GM18505 (cell line): ENCODE measurements around the gene NFKB2.

Experiments
- ATAC-seq: cut with Tn5 transposase; IDR thresholded peaks from one replicate; pipeline ENCODE4 v1.9.1; 2021; ENCODE audit not compliant: unreplicated experiment
- POLR2A ChIP-seq: IDR thresholded peaks from 4 replicates; pipeline ENCODE4 v1.6.1; 2011; ENCODE audit warnings: borderline replicate concordance; ENCODE audit not compliant: insufficient read depth, insufficient read length; ENCODE audit errors: extremely low read depth

NFKB2 gene

DNA sequence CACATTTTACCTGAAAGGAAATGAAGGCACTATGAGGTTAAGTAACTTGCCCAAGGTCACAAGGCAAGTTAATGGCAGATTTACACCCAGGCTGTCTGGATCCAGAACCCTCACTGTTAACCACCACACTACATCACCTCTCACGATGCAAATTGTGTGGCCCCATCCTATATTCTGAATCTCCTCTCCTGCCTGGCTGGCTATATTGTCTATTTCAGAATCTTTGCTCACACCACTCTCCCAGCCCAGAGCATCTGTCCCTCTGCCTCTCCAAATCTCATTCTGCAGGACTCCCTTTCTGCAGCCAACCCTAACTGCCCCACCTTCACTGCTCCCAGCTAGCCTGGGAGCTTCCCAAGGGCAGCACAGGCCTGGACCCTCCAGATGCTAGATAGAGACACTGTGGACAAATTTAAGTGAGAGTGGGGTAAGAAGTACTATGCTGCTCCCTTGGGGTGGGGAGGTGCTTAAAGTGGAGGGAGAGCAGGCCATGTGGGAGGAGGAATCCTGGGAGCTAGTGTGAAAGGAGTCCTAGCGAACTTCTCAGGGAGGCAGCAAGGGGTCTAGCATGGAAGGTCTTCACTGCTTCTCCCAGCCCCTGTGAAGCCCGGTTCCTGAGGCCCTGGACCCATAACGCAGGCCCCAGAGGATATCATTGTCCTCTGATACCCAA lies 36.1 kb downstream of the NFKB2 start:
- no peak for TF ChIP-seq POLR2A
- no peak for ATAC-seq

DNA sequence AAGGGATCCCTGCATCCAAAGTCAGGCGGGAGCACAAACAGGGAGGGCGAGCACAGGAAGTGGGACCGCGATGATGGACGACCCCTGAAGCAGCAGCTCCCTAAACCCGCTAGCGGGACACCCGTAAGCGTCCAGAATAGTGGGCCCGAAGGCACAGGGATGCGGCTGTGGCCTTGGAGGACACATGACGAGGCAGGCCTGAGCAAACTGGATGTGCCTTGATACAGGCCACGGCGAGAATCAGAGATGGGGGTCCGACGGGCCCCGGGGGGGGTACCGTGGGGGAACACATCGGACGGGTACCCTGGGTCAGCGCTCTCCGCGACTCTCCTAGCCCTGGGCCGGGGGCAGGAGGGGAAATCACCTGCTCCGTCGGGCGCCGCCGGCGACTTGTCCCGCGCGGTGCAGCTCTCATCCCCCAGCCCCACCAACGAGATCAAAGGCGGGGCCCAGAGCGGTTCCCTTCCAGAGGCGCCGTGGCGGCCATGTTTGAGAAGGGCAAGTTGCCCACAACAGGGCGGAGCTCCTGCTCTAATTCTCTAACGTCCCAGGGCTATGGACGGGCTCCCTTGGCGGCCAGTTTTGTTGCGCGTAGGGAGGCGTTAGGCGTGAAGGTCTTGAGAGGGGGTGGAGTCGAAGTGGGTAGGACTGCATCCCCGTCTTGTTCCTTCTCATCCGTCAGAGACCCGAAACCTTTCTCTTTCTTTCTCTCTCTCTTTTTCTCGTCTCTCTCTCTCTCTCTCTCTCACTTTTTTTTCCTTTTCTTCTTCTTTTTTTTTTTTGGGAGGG lies 36.9 kb downstream of the NFKB2 start, which contains the start of gene CUEDC2:
TSS of gene CUEDC2 (minus strand) at position 413 of the 789 bp plus-strand sequence. CDS start 7,386 bp downstream, outside the sequence.
- peak; percentile 86 for ATAC-seq
- peak; percentile 75 for TF ChIP-seq POLR2A

DNA sequence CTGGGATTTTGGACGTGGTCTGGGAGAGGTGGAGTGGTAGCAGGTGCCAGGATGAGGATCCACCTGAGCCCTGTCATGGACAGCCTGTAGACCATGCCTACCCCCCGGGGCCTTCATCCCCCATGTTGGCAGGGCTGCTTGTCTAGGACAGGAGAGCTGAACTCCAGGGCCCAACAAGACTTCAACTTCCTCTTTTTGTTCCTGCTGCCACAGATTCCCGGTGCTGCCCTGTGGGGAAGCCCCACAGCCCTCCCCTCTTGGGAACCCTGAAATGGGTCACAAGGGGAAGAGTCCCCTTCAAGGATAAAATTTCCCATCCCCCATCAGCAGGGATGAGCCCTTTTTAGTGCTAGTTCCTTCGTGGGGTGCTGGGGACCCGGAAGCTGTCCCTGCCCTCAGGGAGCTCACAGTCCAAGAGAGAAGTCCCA lies 38.1 kb downstream of the NFKB2 start:
- no peak for ATAC-seq
- TF ChIP-seq POLR2A, result no peak

DNA sequence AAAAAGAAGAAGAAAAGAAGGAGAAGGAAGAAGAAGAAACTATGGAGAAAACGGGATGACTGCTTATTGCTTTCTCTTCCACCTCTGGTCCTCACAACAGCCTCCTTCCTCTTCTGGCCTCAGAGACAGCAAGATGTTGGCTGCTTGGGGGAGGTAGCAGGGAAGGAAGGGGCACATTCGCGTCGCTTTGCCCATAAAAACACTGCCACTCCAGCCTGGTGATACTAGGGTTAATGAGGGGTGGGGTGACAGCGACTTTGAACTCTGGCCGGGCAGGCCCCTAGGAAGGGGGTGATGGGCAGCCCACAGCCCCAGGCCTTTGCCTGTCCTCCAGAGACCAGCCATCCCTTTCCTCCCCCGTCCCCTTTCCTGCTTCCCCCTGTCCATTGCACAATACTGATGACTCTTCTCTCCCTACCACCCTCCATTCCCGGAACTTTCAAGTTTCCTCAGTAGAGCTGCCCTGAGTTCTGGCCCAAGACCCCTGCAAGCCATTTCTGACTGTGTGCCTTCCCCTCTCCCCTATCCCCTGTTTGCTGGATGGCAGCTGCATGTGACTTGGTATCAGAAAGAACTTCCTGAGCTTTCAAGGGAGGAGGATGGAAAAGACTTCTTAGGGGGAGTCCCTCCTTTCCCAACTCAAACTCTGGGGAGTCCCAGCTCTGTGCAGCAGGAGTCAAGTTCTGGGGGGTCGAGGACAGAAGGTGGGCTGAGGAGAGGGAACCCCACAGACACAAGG lies 39.1 kb downstream of the NFKB2 start:
- no peak for ATAC-seq

DNA sequence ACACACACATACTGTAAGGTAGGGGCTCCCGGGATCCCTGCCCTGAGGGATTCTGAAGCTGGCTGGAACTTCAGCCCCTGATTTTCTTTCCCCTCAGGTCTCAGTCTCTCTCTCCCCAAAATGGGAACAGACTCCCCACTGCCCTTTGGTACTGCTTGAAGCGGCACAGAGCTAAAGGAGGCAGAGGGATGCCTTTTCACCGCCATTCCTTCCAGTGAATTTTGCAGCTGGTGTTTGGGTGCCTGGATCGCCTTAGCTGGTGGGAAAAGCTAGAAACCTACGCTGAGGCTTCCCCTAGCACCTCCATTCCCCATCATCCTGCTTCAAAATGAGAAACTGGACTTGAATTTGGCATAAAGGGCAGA lies 39.6 kb downstream of the NFKB2 start:
- TF ChIP-seq POLR2A, result no peak
- no peak for ATAC-seq

More for the DNA sequence above, 39.1 kb downstream of the NFKB2 start:
- TF ChIP-seq POLR2A, result no peak

DNA sequence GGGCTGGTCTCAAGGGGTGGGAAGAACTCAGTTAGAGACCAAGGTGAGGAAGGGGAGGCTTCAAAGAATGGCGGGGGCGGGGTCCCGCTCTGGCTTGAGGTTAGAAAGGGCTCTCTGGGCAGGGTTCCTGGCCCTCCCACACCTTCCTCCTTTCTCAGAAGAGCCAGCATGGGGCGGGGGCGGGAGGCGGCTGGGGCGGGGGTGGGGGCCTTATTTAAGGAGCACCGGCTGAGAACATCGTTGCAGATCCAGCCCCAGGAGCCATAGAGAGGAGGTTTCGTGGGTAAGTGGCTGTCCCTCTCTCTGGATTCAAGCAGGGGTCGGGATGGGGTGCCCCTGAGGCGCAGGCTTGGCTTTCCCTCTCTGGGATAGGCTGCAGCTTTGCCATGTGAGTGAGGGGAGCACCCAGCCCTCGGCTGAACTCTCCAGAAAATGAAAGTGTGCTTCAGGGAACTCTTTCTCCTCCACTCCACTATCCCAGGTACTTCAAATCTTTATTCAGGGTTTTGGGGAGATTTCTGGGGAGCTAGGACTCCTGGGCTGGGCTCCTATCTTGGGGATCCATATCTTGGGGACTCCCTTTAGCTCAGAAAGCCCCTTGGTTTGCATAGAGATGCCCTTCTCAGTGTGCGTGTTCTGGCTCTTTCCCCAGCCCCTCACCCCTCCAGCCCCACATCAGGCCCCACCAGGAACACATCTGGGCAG lies 40.2 kb downstream of the NFKB2 start:
- peak; percentile 79 for TF ChIP-seq POLR2A
- ATAC-seq, result no peak

DNA sequence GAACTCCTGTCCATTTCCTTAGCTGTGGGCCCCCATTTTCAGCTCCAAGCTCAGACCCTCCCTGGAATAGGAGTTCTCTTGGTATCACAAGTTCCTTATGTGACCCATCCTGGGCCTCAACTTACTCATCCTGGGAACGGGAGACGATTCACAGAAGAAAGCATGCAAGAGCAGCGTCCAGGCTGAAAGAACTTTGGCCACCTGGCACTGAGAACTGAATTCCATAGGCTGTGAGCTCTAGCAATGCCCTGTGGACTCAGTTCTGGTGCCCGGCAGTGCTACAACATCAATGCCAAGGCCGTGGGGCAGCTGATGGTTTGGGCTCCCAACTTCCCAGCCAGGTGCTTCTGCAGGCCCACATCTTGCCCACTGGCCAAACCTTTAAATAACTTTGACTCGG lies 40.8 kb downstream of the NFKB2 start:
- no peak for ATAC-seq

DNA sequence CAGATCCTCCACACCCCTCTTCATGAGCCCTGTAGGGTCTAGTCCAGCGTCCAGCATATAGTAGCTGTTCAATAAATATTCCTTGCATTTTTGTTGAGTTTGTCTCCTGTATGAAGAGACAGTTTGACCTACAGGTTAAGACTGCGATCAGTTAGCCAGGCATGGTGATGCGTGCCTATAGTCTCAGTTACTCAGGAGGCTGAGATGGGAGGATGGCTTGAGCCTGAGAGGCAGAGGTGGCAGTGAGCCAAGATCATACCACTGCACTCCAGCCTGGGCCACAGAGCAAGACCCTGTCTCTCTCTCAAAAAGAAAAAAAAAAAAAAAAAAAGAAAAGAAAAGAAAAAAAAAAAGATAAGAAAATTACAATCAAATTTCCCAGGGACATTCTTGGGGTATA lies 42.0 kb downstream of the NFKB2 start:
- ATAC-seq, result no peak
- no peak for TF ChIP-seq POLR2A

More for the DNA sequence above, 40.8 kb downstream of the NFKB2 start:
- TF ChIP-seq POLR2A, result no peak

DNA sequence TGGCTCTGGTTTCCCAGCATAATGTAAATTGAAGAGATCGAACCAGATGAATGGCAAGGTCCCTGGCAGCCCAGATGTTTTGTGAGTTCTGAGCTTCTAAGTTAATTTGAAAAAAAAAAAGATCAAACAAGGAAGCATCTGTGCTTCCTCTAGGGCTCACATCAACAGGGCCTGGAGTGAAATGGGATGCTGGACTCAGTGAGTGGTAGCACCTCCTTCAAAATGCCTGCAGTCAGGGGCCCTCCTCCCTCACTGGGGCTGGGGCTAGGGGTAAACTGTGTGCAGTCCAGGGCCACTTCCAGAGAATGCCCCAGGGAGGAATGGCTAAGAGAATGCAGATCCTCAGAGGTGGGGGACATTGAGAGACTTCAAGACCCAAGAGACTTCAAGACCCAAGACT lies 42.9 kb downstream of the NFKB2 start:
- ATAC-seq, result no peak
- TF ChIP-seq POLR2A, result no peak

DNA sequence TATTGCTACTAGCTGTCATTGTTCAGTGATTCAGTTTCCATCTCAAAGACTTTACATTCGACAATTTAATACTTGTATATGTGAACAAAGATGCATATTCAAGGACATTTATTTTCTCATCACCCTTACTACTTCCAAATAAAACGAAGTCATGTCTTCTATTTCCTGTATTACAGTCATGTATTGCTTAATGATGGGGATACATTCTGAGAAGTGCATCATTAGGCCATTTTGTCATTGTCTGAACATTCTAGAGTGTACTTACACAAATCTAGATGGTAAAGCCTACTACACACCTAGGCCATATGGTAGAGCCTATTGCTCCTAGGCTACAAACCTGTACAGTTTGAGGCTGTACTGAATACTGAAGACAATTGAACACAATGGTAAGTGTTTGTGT lies 49.3 kb downstream of the NFKB2 start:
- ATAC-seq, result no peak
- TF ChIP-seq POLR2A, result no peak

DNA sequence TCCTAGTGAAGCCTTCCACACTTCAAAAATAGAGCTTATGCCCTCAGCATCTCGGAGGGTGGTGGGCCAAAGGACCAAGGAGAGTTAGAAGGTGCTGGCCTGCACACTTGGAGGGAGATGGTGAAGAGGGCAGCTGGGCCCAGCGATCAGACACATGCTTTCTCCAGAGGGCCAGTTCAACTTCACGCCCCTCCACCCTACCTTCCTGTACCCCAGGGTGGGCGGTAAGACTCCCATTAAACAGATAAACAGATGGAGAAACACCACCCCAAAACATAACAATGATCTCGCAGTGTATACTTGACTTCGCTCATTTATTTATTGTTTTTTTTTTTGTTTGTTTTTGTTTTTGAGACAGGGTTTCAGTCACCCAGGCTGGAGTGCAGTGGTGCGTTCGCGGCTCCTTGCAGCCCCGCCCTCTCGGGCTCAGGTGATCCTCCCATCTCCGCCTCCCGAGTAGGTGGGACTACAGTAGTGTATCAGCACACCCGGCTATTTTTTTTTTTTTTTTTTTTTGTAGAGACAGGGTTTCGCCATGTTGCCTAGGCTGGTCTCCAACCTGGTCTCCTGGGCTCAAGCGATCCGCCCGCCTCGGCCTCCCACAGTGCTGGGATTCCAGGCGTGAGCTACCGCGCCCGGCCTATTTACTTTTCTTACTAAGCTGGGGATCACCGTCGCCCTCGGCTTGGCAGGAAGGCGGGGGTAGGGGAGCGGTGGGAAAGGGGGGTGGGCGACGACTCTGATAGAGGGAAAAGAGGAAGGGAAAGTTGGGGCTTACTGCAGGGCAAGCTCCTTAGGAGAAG lies 54.0 kb downstream of the NFKB2 start:
- no peak for TF ChIP-seq POLR2A
- ATAC-seq, result peak; percentile 39

DNA sequence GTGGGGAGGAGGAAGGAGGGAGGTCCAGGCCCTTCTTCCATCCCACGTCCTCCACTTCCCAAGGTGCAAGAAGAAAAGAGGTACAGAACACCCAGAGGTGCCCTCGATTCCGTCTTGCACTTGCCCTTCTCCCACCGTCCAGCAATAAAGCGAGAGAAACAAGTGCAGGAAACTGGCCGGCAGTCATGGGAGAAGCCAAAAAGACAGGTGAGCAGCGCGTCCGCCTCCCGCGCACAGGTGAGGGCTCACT lies 54.5 kb downstream of the NFKB2 start:
- TF ChIP-seq POLR2A, result no peak
- ATAC-seq, result no peak

DNA sequence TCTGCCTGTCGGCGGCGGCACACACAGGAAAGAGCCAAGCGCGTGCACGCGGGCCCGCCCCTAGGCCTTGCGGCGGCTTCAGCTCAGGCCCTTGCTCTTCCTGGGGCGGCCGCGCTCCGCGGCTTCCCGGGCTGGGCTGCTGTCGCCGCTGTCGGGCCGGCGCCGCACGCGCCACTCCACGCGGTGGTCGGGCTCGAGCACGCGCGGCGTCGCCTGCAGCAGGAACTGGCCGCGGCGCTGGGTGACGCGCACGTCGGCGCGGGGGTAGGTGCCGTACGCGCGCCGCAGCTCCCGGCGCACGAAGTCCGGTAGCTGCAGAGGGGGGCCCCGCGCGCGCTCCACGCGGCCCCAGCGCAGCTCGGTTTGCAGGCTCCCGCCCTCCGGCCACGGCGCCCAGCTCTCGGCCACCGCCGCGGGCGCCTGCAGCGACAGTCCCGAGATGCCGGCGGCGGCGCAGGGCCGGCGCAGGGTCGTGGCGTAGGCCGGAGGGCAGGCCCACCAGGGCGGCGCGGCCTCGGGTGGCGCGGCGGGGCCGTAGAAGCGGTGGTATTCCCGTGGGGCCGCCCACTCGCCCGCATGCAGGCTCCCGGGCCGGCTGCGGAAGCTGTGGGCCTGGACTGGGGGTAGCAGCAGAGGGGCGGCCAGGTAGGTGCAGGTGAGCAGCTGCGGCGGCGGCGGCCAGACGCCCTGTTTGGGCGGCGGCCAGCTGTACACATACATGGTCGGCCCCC lies 55.0 kb downstream of the NFKB2 start:
- TF ChIP-seq POLR2A, result peak; percentile 84
- ATAC-seq, result peak; percentile 77
